GM12878 (cell line): ENCODE results near the gene CD164. TPM values are rescaled to one million over a fixed set of nuclear protein-coding genes. Genes with fewer than 3 reads are reported as not detected.
A peak's percentile ranks its signal among the peaks of the same experiment; 100 is the strongest.

Experiments
- ATF7 ChIP-seq: fragments of 450-650 bp; IDR thresholded peaks from 2 replicates; pipeline ENCODE4 v1.6.1; 2016; ENCODE audit warnings: low read depth, mild to moderate bottlenecking
- CBX5 ChIP-seq: sonication (generic); IDR thresholded peaks from 2 replicates; pipeline ENCODE4 v1.6.1; 2016; ENCODE audit warnings: low read depth, moderate library complexity, mild to moderate bottlenecking, inconsistent platforms
- CHD2 ChIP-seq: IDR thresholded peaks from 2 replicates; pipeline ENCODE4 v1.6.1; 2011; ENCODE audit warnings: low read depth, low read length, improper control_type of control experiment, borderline replicate concordance
- HDGF ChIP-seq: fragments of 450-650 bp; IDR thresholded peaks from 2 replicates; pipeline ENCODE4 v1.6.1; 2016; ENCODE audit warnings: antibody characterized with exemption
- MTA2 ChIP-seq: fragments of 450-650 bp; IDR thresholded peaks from 2 replicates; pipeline ENCODE4 v1.6.1; 2016; ENCODE audit warnings: low read depth, mild to moderate bottlenecking, moderate library complexity
- MTA3 ChIP-seq: IDR thresholded peaks from 2 replicates; pipeline ENCODE4 v1.6.1; 2012; ENCODE audit warnings: low read length, inconsistent platforms, borderline replicate concordance
- MXI1 ChIP-seq: fragments of 150-350 bp; IDR thresholded peaks from 2 replicates; pipeline ENCODE4 v1.6.1; 2011; ENCODE audit warnings: low read depth, mild to moderate bottlenecking, inconsistent platforms, low read length, improper control_type of control experiment
- NFIC ChIP-seq: IDR thresholded peaks from 2 replicates; pipeline ENCODE4 v1.6.1; 2012; ENCODE audit warnings: low read depth, mild to moderate bottlenecking, inconsistent platforms, low read length, moderate library complexity
- NFYB ChIP-seq: IDR thresholded peaks from 2 replicates; pipeline ENCODE4 v1.6.1; 2011; ENCODE audit warnings: low read depth, mild to moderate bottlenecking, low read length, improper control_type of control experiment, moderate library complexity; ENCODE audit not compliant: insufficient read depth
- NR2C2 ChIP-seq: IDR thresholded peaks from 2 replicates; pipeline ENCODE4 v1.6.1; 2011; ENCODE audit warnings: borderline replicate concordance, low read depth; ENCODE audit not compliant: control insufficient read depth, insufficient read length
- PAX8 ChIP-seq: fragments of 450-650 bp; IDR thresholded peaks from 2 replicates; pipeline ENCODE4 v1.6.1; 2017; ENCODE audit warnings: mild to moderate bottlenecking, moderate library complexity
- RAD21 ChIP-seq: IDR thresholded peaks from 2 replicates; pipeline ENCODE4 v1.6.1; 2011; ENCODE audit warnings: mild to moderate bottlenecking, low read depth, low read length, moderate library complexity; ENCODE audit not compliant: insufficient read depth
- SPI1 ChIP-seq: IDR thresholded peaks from 2 replicates; pipeline ENCODE4 v1.6.1; 2011; ENCODE audit warnings: low read depth, mild to moderate bottlenecking, low read length, moderate library complexity, borderline replicate concordance; ENCODE audit not compliant: insufficient read depth
- STAT1 ChIP-seq: fragments of 450-650 bp; conservative IDR thresholded peaks from 2 replicates; pipeline ENCODE4 v1.6.1; 2014; ENCODE audit warnings: antibody characterized with exemption, mild to moderate bottlenecking
- TCF3 ChIP-seq: IDR thresholded peaks from 2 replicates; pipeline ENCODE4 v1.6.1; 2012; ENCODE audit warnings: low read depth, mild to moderate bottlenecking, low read length, borderline replicate concordance; ENCODE audit not compliant: insufficient read depth
- ZNF207 ChIP-seq: fragments of 450-650 bp; IDR thresholded peaks from 2 replicates; pipeline ENCODE4 v1.6.1; 2014; ENCODE audit warnings: antibody characterized with exemption, mild to moderate bottlenecking, borderline replicate concordance
- ZNF217 ChIP-seq: fragments of 450-650 bp; IDR thresholded peaks from 2 replicates; pipeline ENCODE4 v1.6.1; 2017; ENCODE audit warnings: antibody characterized with exemption, mild to moderate bottlenecking
- ZNF384 ChIP-seq: IDR thresholded peaks from 2 replicates; pipeline ENCODE4 v1.6.1; 2012; ENCODE audit warnings: low read depth, mild to moderate bottlenecking, low read length, improper control_type of control experiment, borderline replicate concordance
- polyA plus RNA-seq, 11 experiments: library from polyadenylated mRNA; depleted of rRNA in 4 of 11; unstranded in 6 of 11; stranded (reverse) in 5 of 11; fragments of >200 nt; fragmentation: Nextera tagmentation in 4 of 11; fragmentation: Illumina TruSeq in 1 of 11; extraction: Ambion mirVana in 4 of 11; extraction: Trizol in 1 of 11; gene quantifications; 1 replicate in 1 of 11; 2 replicates in 10 of 11; pipeline versions ENCODE4 v1.2.1 to v1.2.3, GENCODE V29; 2011 to 2016; ENCODE audit warnings: inconsistent platforms in 2 of 11, missing spikeins in 2 of 11, low read depth in 1 of 11
- total RNA-seq, 4 experiments: library from RNA; depleted of rRNA in 3 of 4; stranded (reverse); fragments of >200 nt in 3 of 4; fragmentation: Illumina TruSeq in 1 of 4; extraction: Trizol in 1 of 4; gene quantifications; 2 replicates each; pipeline versions ENCODE4 v1.2.1 to v1.2.3, GENCODE V29; 2013 to 2021
- TF ChIP-seq, protein P1 (sequence below): fragments of 450-650 bp; formaldehyde crosslinking; IDR thresholded peaks from 2 replicates; pipeline ENCODE4 v1.4.0; 2020; ENCODE audit warnings: mild to moderate bottlenecking, moderate library complexity
- TF ChIP-seq, protein P2 (sequence below): fragments of 450-650 bp; IDR thresholded peaks from 2 replicates; pipeline ENCODE4 v1.6.1; 2016; ENCODE audit warnings: mild to moderate bottlenecking, moderate library complexity, borderline replicate concordance
- TF ChIP-seq, protein P3 (sequence below): IDR thresholded peaks from 2 replicates; pipeline ENCODE4 v1.6.1; 2011; ENCODE audit warnings: low read depth, mild to moderate bottlenecking, low read length, moderate library complexity, borderline replicate concordance; ENCODE audit errors: extremely low read depth

The CD164 gene
- total and polyA plus RNA-seq, 10 of the 15 experiments (the other 5 are each of a cell fraction or from before 2014, with no cell fraction given): 145 to 447 (median 211) TPM

DNA sequence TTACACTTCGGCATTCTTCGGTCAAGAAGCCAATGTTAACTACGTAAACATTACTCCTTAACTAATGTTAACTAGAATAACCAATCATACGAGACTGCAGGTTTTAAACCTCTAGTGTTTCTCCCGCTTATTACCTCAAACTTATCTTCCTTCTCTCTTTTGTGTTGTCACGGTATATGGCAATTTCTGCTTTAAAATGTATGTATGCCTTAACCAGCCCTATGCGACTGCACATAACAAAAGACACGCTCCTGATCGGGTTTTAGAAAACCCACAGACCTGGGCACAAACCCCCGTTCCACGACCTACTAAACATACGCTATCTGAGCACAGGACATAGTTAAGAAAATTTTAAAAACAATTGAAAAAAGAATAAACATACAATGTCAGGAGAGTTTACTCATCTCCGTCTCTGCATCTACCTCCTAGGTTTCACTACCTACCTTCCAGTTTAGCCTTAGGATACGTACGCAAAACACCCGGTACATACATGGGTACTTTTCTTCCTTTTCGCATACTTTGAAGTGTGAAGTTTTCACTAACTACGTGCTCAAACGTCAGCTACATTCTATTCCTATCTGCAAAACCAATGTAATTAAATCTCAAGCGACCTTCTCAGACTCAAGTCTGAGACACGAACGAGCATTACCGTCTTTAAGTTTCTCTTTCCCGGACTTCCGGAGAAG lies 1.1 kb downstream of the CD164 start (continued):
- TF ChIP-seq NFIC: peak; percentile 41; the same call in 1 of the 2 replicates
- no peak for TF ChIP-seq RAD21
- no peak for TF ChIP-seq ZNF217
- TF ChIP-seq, protein P1, sequence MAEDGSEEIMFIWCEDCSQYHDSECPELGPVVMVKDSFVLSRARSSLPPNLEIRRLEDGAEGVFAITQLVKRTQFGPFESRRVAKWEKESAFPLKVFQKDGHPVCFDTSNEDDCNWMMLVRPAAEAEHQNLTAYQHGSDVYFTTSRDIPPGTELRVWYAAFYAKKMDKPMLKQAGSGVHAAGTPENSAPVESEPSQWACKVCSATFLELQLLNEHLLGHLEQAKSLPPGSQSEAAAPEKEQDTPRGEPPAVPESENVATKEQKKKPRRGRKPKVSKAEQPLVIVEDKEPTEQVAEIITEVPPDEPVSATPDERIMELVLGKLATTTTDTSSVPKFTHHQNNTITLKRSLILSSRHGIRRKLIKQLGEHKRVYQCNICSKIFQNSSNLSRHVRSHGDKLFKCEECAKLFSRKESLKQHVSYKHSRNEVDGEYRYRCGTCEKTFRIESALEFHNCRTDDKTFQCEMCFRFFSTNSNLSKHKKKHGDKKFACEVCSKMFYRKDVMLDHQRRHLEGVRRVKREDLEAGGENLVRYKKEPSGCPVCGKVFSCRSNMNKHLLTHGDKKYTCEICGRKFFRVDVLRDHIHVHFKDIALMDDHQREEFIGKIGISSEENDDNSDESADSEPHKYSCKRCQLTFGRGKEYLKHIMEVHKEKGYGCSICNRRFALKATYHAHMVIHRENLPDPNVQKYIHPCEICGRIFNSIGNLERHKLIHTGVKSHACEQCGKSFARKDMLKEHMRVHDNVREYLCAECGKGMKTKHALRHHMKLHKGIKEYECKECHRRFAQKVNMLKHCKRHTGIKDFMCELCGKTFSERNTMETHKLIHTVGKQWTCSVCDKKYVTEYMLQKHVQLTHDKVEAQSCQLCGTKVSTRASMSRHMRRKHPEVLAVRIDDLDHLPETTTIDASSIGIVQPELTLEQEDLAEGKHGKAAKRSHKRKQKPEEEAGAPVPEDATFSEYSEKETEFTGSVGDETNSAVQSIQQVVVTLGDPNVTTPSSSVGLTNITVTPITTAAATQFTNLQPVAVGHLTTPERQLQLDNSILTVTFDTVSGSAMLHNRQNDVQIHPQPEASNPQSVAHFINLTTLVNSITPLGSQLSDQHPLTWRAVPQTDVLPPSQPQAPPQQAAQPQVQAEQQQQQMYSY (CRISPR knock-in tag): no peak
- peak; percentile 67; the same call in 1 of the 2 replicates for TF ChIP-seq MXI1
- TF ChIP-seq ZNF384: no peak
- TF ChIP-seq NR2C2: no peak
- TF ChIP-seq STAT1: no peak
- 0 out of 2 replicates have a peak, but pooled peaks have one; percentile 13 for TF ChIP-seq ATF7
- no peak for TF ChIP-seq MTA2
- TF ChIP-seq ZNF207: no peak
- TF ChIP-seq SPI1: no peak
- TF ChIP-seq PAX8: no peak
- no peak for TF ChIP-seq TCF3
- TF ChIP-seq, protein P2, sequence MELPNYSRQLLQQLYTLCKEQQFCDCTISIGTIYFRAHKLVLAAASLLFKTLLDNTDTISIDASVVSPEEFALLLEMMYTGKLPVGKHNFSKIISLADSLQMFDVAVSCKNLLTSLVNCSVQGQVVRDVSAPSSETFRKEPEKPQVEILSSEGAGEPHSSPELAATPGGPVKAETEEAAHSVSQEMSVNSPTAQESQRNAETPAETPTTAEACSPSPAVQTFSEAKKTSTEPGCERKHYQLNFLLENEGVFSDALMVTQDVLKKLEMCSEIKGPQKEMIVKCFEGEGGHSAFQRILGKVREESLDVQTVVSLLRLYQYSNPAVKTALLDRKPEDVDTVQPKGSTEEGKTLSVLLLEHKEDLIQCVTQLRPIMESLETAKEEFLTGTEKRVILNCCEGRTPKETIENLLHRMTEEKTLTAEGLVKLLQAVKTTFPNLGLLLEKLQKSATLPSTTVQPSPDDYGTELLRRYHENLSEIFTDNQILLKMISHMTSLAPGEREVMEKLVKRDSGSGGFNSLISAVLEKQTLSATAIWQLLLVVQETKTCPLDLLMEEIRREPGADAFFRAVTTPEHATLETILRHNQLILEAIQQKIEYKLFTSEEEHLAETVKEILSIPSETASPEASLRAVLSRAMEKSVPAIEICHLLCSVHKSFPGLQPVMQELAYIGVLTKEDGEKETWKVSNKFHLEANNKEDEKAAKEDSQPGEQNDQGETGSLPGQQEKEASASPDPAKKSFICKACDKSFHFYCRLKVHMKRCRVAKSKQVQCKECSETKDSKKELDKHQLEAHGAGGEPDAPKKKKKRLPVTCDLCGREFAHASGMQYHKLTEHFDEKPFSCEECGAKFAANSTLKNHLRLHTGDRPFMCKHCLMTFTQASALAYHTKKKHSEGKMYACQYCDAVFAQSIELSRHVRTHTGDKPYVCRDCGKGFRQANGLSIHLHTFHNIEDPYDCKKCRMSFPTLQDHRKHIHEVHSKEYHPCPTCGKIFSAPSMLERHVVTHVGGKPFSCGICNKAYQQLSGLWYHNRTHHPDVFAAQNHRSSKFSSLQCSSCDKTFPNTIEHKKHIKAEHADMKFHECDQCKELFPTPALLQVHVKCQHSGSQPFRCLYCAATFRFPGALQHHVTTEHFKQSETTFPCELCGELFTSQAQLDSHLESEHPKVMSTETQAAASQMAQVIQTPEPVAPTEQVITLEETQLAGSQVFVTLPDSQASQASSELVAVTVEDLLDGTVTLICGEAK: no peak
- TF ChIP-seq CHD2: no peak
- peak; percentile 78 for TF ChIP-seq NFYB
- TF ChIP-seq MTA3: no peak
- TF ChIP-seq CBX5: no peak
- TF ChIP-seq, protein P3, sequence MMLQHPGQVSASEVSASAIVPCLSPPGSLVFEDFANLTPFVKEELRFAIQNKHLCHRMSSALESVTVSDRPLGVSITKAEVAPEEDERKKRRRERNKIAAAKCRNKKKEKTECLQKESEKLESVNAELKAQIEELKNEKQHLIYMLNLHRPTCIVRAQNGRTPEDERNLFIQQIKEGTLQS: no peak
- no peak for TF ChIP-seq HDGF
